Naive B cell (primary cell): Measurements from ENCODE around the gene KRTAP5-6. TPM values are rescaled to one million over a fixed set of nuclear protein-coding genes. Genes with fewer than 3 reads are reported as not detected.

Experiments used
- ATAC-seq, 2 donors: fragments of 150-1000 bp; cut with Tn5 transposase; 2 replicates each; pipeline ENCODE4 v1.10.0; 2021; ENCODE audit warnings: low read depth in 2 of 2, mild to moderate bottlenecking in 2 of 2, moderate library complexity in 2 of 2
- DNase-seq: peaks from one replicate; pipeline ENCODE4 v3.0.0; 2022
- H3K27ac Mint-ChIP-seq, 6 donors: one replicate each; pipeline ENCODE4 v1.8.0; 2020 to 2022; ENCODE audit warnings: mild to moderate bottlenecking in 6 of 6, mixed read lengths in 6 of 6, moderate library complexity in 5 of 6, inconsistent platforms in 2 of 6
- H3K27me3 Mint-ChIP-seq, 3 donors: one replicate each; pipeline ENCODE4 v1.8.0; 2021 to 2022; ENCODE audit warnings: mixed read lengths in 3 of 3, mild to moderate bottlenecking in 1 of 3
- H3K36me3 Mint-ChIP-seq, 2 donors: one replicate each; pipeline ENCODE4 v1.8.0; 2020 to 2022; ENCODE audit warnings: mixed read lengths in 2 of 2, inconsistent platforms in 1 of 2, mild to moderate bottlenecking in 1 of 2
- H3K4me1 Mint-ChIP-seq, 3 donors: one replicate each; pipeline ENCODE4 v1.8.0; 2020 to 2022; ENCODE audit warnings: mixed read lengths in 3 of 3, inconsistent platforms in 1 of 3, mild to moderate bottlenecking in 1 of 3, moderate library complexity in 1 of 3
- H3K4me3 Mint-ChIP-seq, 8 donors: one replicate each; pipeline ENCODE4 v1.8.0; 2020 to 2022; ENCODE audit warnings: mild to moderate bottlenecking in 8 of 8, mixed read lengths in 8 of 8, moderate library complexity in 8 of 8, inconsistent platforms in 2 of 8
- H3K9me3 Mint-ChIP-seq, 7 donors: one replicate each; pipeline ENCODE4 v1.8.0; 2020 to 2022; ENCODE audit warnings: mixed read lengths in 7 of 7, mild to moderate bottlenecking in 5 of 7, inconsistent platforms in 2 of 7, moderate library complexity in 1 of 7
- polyA plus RNA-seq, 6 donors: library from polyadenylated mRNA; unstranded; fragments of 300-500 nt; fragmentation: Illumina TruSeq; gene quantifications; one replicate each; pipeline ENCODE4 v1.2.3, GENCODE V29; 2021; ENCODE audit warnings: low read depth in 6 of 6

KRTAP5-6 gene
- polyA plus RNA-seq, 6 donors from 2014 or later, result not detected

- H3K27ac Mint-ChIP-seq, result no peak overlapping the region
Observed at GRCh38 chr11:1740786-1741530, 44.0 kb downstream of the KRTAP5-6 start.

GRCh38 chr11:1741741-1742140 lies 44.7 kb downstream of the KRTAP5-6 start:
- H3K27ac Mint-ChIP-seq, result no peak overlapping the region
- H3K4me3 Mint-ChIP-seq, result no peak overlapping the region
- ATAC-seq (no peak), DNase-seq (no peak)
- H3K9me3 Mint-ChIP-seq, result peaks cover 11 to 23% (median 15%) of the 10 kb centered on the region in 7 donors
- H3K27me3 Mint-ChIP-seq, result peaks cover 7 to 28% (median 20%) of the 10 kb centered on the region in 3 donors
- peaks cover 0 to 2% of the 10 kb centered on the region in 2 donors for H3K36me3 Mint-ChIP-seq
- H3K4me1 Mint-ChIP-seq, result peaks cover 0 to 4% (median 0%) of the 10 kb centered on the region in 3 donors

More at GRCh38 chr11:1740786-1741530, 44.0 kb downstream of the KRTAP5-6 start:
- H3K9me3 Mint-ChIP-seq, result peaks cover 14 to 28% (median 21%) of the 10 kb centered on the region in 7 donors
- peaks cover 0 to 10% of the 10 kb centered on the region in 2 donors for H3K36me3 Mint-ChIP-seq
- H3K27me3 Mint-ChIP-seq, result peaks cover 12 to 36% (median 28%) of the 10 kb centered on the region in 3 donors
- H3K4me1 Mint-ChIP-seq, result peaks cover 0 to under 1% (median 0%) of the 10 kb centered on the region in 3 donors
- no peak overlapping the region for H3K4me3 Mint-ChIP-seq
- ATAC-seq, result no peak
- DNase-seq, result no peak

GRCh38 chr11:1742371-1742770 lies 45.4 kb downstream of the KRTAP5-6 start:
- Mint-ChIP-seq H3K27me3 (peaks cover 7 to 26% (median 19%) of the 10 kb centered on the region in 3 donors), H3K36me3 (no peaks in the 10 kb centered on the region), H3K4me1 (peaks cover 0 to 4% (median 0%) of the 10 kb centered on the region in 3 donors), H3K9me3 (peaks cover 8 to 17% (median 12%) of the 10 kb centered on the region in 7 donors), H3K27ac (no peak overlapping the region), H3K4me3 (no peak overlapping the region)
- no peak for ATAC-seq
- DNase-seq, result no peak

GRCh38 chr11:1742869-1743584 lies 46.0 kb downstream of the KRTAP5-6 start:
- Mint-ChIP-seq H3K9me3 (peaks cover 2 to 12% (median 6%) of the 10 kb centered on the region in 7 donors), H3K27me3 (peaks cover 6 to 20% (median 13%) of the 10 kb centered on the region in 3 donors), H3K4me3 (no peak overlapping the region), H3K4me1 (peaks cover 0 to 4% (median 0%) of the 10 kb centered on the region in 3 donors), H3K36me3 (no peaks in the 10 kb centered on the region), H3K27ac (no peak overlapping the region)
- DNase-seq (no peak), ATAC-seq (no peak)

GRCh38 chr11:1743585-1744136 lies 46.7 kb downstream of the KRTAP5-6 start:
- peaks cover 0 to 9% (median 4%) of the 10 kb centered on the region in 7 donors for H3K9me3 Mint-ChIP-seq
- no peak for ATAC-seq
- peaks cover 0 to 4% (median 0%) of the 10 kb centered on the region in 3 donors for H3K4me1 Mint-ChIP-seq

GRCh38 chr11:1744137-1744886 lies 47.3 kb downstream of the KRTAP5-6 start:
- Mint-ChIP-seq H3K9me3 (peaks cover 0 to 9% (median 4%) of the 10 kb centered on the region in 7 donors), H3K27ac (peak overlapping the region in 1 of 6 donors; percentile 7), H3K27me3 (peaks cover 0 to 7% (median 5%) of the 10 kb centered on the region in 3 donors), H3K4me3 (no peak overlapping the region), H3K36me3 (no peaks in the 10 kb centered on the region), H3K4me1 (peaks cover 0 to 4% (median 0%) of the 10 kb centered on the region in 3 donors)
- DNase-seq (no peak), ATAC-seq (no peak)

More at GRCh38 chr11:1743585-1744136, 46.7 kb downstream of the KRTAP5-6 start:
- no peak for DNase-seq
- H3K27me3 Mint-ChIP-seq, result peaks cover 0 to 13% (median 6%) of the 10 kb centered on the region in 3 donors
- no peak overlapping the region for H3K4me3 Mint-ChIP-seq
- H3K36me3 Mint-ChIP-seq, result no peaks in the 10 kb centered on the region
- no peak overlapping the region for H3K27ac Mint-ChIP-seq

GRCh38 chr11:1744891-1745700 lies 48.1 kb downstream of the KRTAP5-6 start:
- no peak for ATAC-seq
- H3K27me3 Mint-ChIP-seq, result peaks cover 3 to 9% (median 8%) of the 10 kb centered on the region in 3 donors
- no peak overlapping the region for H3K27ac Mint-ChIP-seq
- peaks cover 0 to 8% (median 7%) of the 10 kb centered on the region in 3 donors for H3K4me1 Mint-ChIP-seq
- peaks cover 0 to 9% (median 2%) of the 10 kb centered on the region in 7 donors for H3K9me3 Mint-ChIP-seq
- H3K36me3 Mint-ChIP-seq, result peaks cover 0 to 4% of the 10 kb centered on the region in 2 donors
- no peak for DNase-seq
- H3K4me3 Mint-ChIP-seq, result no peak overlapping the region

- ATAC-seq, result no peak
- Mint-ChIP-seq H3K27ac (peak overlapping the region in 1 of 6 donors; percentile 61), H3K27me3 (peaks cover 8 to 16% (median 16%) of the 10 kb centered on the region in 3 donors), H3K9me3 (peaks cover 0 to 9% (median 2%) of the 10 kb centered on the region in 7 donors), H3K4me3 (no peak overlapping the region), H3K36me3 (peaks cover 0 to 11% of the 10 kb centered on the region in 2 donors), H3K4me1 (peaks cover 0 to 13% (median 12%) of the 10 kb centered on the region in 3 donors)
- no peak for DNase-seq
Observed at GRCh38 chr11:1745701-1746320, 48.8 kb downstream of the KRTAP5-6 start.

- Mint-ChIP-seq H3K27ac (peak overlapping the region in 1 of 6 donors; percentile 61), H3K36me3 (peaks cover 0 to 11% of the 10 kb centered on the region in 2 donors), H3K9me3 (peaks cover 0 to 9% (median 2%) of the 10 kb centered on the region in 7 donors), H3K27me3 (peaks cover 8 to 23% (median 17%) of the 10 kb centered on the region in 3 donors), H3K4me3 (no peak overlapping the region), H3K4me1 (peaks cover 0 to 13% (median 12%) of the 10 kb centered on the region in 3 donors)
- DNase-seq (no peak), ATAC-seq (no peak)
Observed at GRCh38 chr11:1746511-1746931, 49.5 kb downstream of the KRTAP5-6 start.

GRCh38 chr11:1746956-1747752 lies 50.2 kb downstream of the KRTAP5-6 start:
- Mint-ChIP-seq H3K4me1 (peaks cover 0 to 14% (median 13%) of the 10 kb centered on the region in 3 donors), H3K9me3 (peaks cover 0 to 9% (median 2%) of the 10 kb centered on the region in 7 donors), H3K27me3 (peaks cover 8 to 24% (median 17%) of the 10 kb centered on the region in 3 donors), H3K36me3 (peaks cover 0 to 11% of the 10 kb centered on the region in 2 donors), H3K27ac (peak overlapping the region in 1 of 6 donors; percentile 11), H3K4me3 (no peak overlapping the region)
- ATAC-seq (no peak), DNase-seq (no peak)
